Kidney (tissue), 14 donors: Measurements from ENCODE around the gene DCHS2. TPM values are rescaled to one million over a fixed set of nuclear protein-coding genes. Genes with fewer than 3 reads are reported as not detected.
A peak's percentile ranks its signal among the peaks of the same experiment; 100 is the strongest.

Source experiments
- DNase-seq, 5 donors: peaks; one replicate each; pipeline ENCODE4 v3.0.0-alpha.2; 2013 to 2020
- FAIRE-seq: peaks from 2 replicates; lab custom pipeline; 2012; peaks lifted over from hg19 to GRCh38; lab: Jason Lieb, UNC
- H3K27ac ChIP-seq, 2 donors: one replicate each; pipeline ENCODE4 v1.7.0; 2013; ENCODE audit warnings: low read depth in 2 of 2, low read length in 2 of 2, inconsistent platforms in 1 of 2
- H3K27me3 ChIP-seq: one replicate; pipeline ENCODE4 v1.7.1; 2013; ENCODE audit warnings: low read length, inconsistent platforms; ENCODE audit not compliant: control insufficient read depth, insufficient read depth
- H3K36me3 ChIP-seq, 3 donors: one replicate each; pipeline versions ENCODE4 v1.7.0 to v1.7.1; 2013; ENCODE audit warnings: low read length in 3 of 3, control low read depth in 1 of 3, inconsistent platforms in 1 of 3; ENCODE audit not compliant: insufficient read depth in 3 of 3, control insufficient read depth in 2 of 3
- H3K4me1 ChIP-seq, 3 donors: one replicate each; pipeline versions ENCODE4 v1.7.0 to v1.7.1; 2013; ENCODE audit warnings: low read length in 3 of 3, inconsistent platforms in 1 of 3, low read depth in 1 of 3; ENCODE audit not compliant: control insufficient read depth in 2 of 3, insufficient read depth in 2 of 3
- H3K4me3 ChIP-seq, 3 donors: one replicate each; pipeline versions ENCODE4 v1.7.0 to v1.8.1; 2013; ENCODE audit warnings: low read length in 3 of 3, control low read depth in 1 of 3, inconsistent platforms in 1 of 3
- H3K9ac ChIP-seq, 3 donors: one replicate each; pipeline versions ENCODE4 v1.7.0 to v1.7.1; 2013; ENCODE audit warnings: low read length in 3 of 3, control low read depth in 1 of 3, inconsistent platforms in 1 of 3
- H3K9me3 ChIP-seq, 3 donors: one replicate each; pipeline versions ENCODE4 v1.7.0 to v1.7.1; 2013; ENCODE audit warnings: low read length in 3 of 3, control low read depth in 1 of 3, inconsistent platforms in 1 of 3; ENCODE audit not compliant: control insufficient read depth in 2 of 3, insufficient read depth in 1 of 3
- CTCF ChIP-seq: IDR thresholded peaks from 3 replicates; pipeline ENCODE4 v1.5.1; 2012; ENCODE audit warnings: mild to moderate bottlenecking, moderate library complexity, borderline replicate concordance; ENCODE audit not compliant: insufficient read depth; ENCODE audit errors: extremely low read depth
- intact Hi-C: fragments of 100-400 bp; cut with DNase I; formaldehyde crosslinking; loops from one replicate; pipeline ENCODE4 v1.11.1; 2022
- polyA plus RNA-seq: library from polyadenylated mRNA; stranded (reverse); fragments of 350-450 nt; fragmentation: Illumina TruSeq; extraction: RNeasy Lipid Tissue Mini Kit (QIAGEN cat#74804); gene quantifications from one replicate; pipeline ENCODE4 v1.2.3, GENCODE V29; 2014; ENCODE audit warnings: low read depth, low replicate concordance; ENCODE audit not compliant: insufficient read depth
- total RNA-seq: library from RNA; stranded (reverse); fragmentation: NEBNext Ultra II Directional; extraction: Animal tissue kit (Norgen Biotek cat#: 25700); gene quantifications from one replicate; pipeline ENCODE4 v1.2.1, GENCODE V29; 2021
- donor health status: control.
- donor health status: control.
- donor health status: control.
- donor health status: control.
- donor health status: control.
- donor health status: DM: yes; HTN: yes; CAD: no.
- donor health status: Normal renal cell carcinoma (clear cell type).

DCHS2 gene
- total and polyA plus RNA-seq, 2 donors from 2014 or later, result 0.47 TPM; not detected in 1

GRCh38 chr4:154184238-154184637, 307.4 kb downstream of the DCHS2 start:
- no peak overlapping the region for H3K4me3 ChIP-seq
- H3K9me3 ChIP-seq, result no peaks in the 10 kb centered on the region
- no peak overlapping the region for H3K9ac ChIP-seq
- no peak for TF ChIP-seq CTCF
- H3K27ac ChIP-seq, result no peak overlapping the region
- FAIRE-seq (no peak), DNase-seq (no peak)
- intact Hi-C loops, result no loop called here
- H3K4me1 ChIP-seq, result no peaks in the 10 kb centered on the region
- no peaks in the 10 kb centered on the region for H3K27me3 ChIP-seq
- no peaks in the 10 kb centered on the region for H3K36me3 ChIP-seq

- Histone ChIP-seq H3K4me1 (no peaks in the 10 kb centered on the region), H3K9ac (no peak overlapping the region), H3K27ac (no peak overlapping the region), H3K27me3 (no peaks in the 10 kb centered on the region), H3K4me3 (no peak overlapping the region), H3K9me3 (no peaks in the 10 kb centered on the region), H3K36me3 (no peaks in the 10 kb centered on the region)
- no peak for TF ChIP-seq CTCF
- peak in 2 of 5 donors; percentile 5 to 24 for DNase-seq
- FAIRE-seq, result no peak
- intact Hi-C loops, result no loop called here
Measured at GRCh38 chr4:154183264-154183663, 308.3 kb downstream of the DCHS2 start.

Other genes with a start within 250 kb of the DCHS2 start
- 69.7 TPM for gene PLRG1, start 58.6 kb upstream of the DCHS2 start, total RNA-seq
- 54.6 TPM for gene PLRG1, start 58.6 kb upstream of the DCHS2 start, polyA plus RNA-seq
- gene FGB, start 71.2 kb upstream of the DCHS2 start, total RNA-seq, result 42.5 TPM
- 23.5 TPM for gene FGB, start 71.2 kb upstream of the DCHS2 start, polyA plus RNA-seq
- gene FGA, start 98.9 kb upstream of the DCHS2 start, total RNA-seq, result 6.1 TPM
- gene FGA, start 98.9 kb upstream of the DCHS2 start, polyA plus RNA-seq, result 5.3 TPM
- gene FGG, start 120.9 kb upstream of the DCHS2 start, total RNA-seq, result 2.8 TPM
- gene FGG, start 120.9 kb upstream of the DCHS2 start, polyA plus RNA-seq, result 1.8 TPM